ENCODE data around the gene CA12. TPM values are rescaled to one million over a fixed set of nuclear protein-coding genes. Genes with fewer than 3 reads are reported as not detected.

The CA12 gene
- total and polyA plus RNA-seq, 2 of the 8 experiments (the other 6 are each of a cell fraction or from before 2014, with no cell fraction given), result 4.7 to 4.9 TPM

DNA sequence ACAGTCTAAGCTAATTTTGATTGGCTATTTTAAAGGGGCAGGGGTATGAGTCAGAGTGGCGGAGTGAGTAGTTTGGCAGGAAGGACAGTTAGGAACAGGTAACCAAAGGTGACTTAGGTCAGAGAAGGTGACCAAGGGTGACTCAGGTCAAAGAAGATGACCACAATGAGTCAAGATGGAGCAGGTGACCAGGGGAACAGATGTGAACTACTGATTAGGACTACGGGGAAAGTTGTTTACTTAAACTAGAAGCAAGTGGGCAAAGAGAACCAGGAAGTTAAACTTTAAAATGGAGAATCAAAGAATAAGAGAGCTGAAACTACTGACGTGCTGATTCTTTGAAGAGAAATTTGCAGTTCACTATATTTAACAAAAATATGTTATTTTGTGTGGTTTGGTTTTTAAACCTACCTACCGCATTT is 14.1 kb upstream of the CA12 start:
- Histone ChIP-seq H3K18ac (ENCODE audit: extremely low read depth, low read length) (no peak overlapping the region), H3K79me1 (ENCODE audit: low read depth, low read length) (no peaks in the 10 kb centered on the region), H3K4me3 (ENCODE audit: extremely low read depth in 1 of 4, insufficient read depth in 2 of 4, low read depth in 3 of 4, low read length in 4 of 4) (no peak overlapping the region), H3K9ac (replicated peaks in 1 of 4; ENCODE audit: extremely low read depth in 1 of 4, low read depth in 3 of 4, low read length in 3 of 4) (no peak overlapping the region), H3K23ac (ENCODE audit: insufficient read length) (no peak overlapping the region), H3K27me3 (replicated peaks in 1 of 4; ENCODE audit: control insufficient read depth in 3 of 4, extremely low read depth in 1 of 4, insufficient read depth in 3 of 4, low read length in 3 of 4) (peaks cover 5 to 12% (median 8%) of the 10 kb centered on the region in 4 experiments; a peak in 5 of 7 replicates), H3K23me2 (ENCODE audit: low read depth, low read length) (no peaks in the 10 kb centered on the region; the same call in 1 of the 2 replicates), H4K91ac (replicated peaks; ENCODE audit: insufficient read length, low read length) (no peak overlapping the region), H3K14ac (ENCODE audit: insufficient read length) (no peak overlapping the region), H3K4me1 (replicated peaks in 1 of 4; ENCODE audit: control insufficient read depth in 3 of 4, insufficient read depth in 4 of 4, low read length in 3 of 4) (peaks cover 0 to 6% (median 1%) of the 10 kb centered on the region in 4 experiments; a peak in 2 of 7 replicates), H3K56ac (replicated peaks; ENCODE audit: insufficient read length, low read depth, low read length) (no peak overlapping the region), H2BK15ac (ENCODE audit: low read length) (no peak overlapping the region), H2BK20ac (ENCODE audit: low read length) (no peak overlapping the region), H4K5ac (ENCODE audit: insufficient read length, low read depth, low read length) (no peak overlapping the region), H2AFZ (ENCODE audit: low read length) (no peak overlapping the region), H3K36me3 (ENCODE audit: control insufficient read depth in 2 of 4, insufficient read depth in 4 of 4, low read length in 3 of 4) (no peaks in the 10 kb centered on the region), H3K4ac (replicated peaks; ENCODE audit: insufficient read length, low read depth, low read length) (no peak overlapping the region), H3K9me3 (ENCODE audit: insufficient read depth in 2 of 2, low read depth in 1 of 2, low read length in 1 of 2) (no peaks in the 10 kb centered on the region), H2BK5ac (ENCODE audit: low read depth, low read length) (no peak overlapping the region), H3K79me2 (ENCODE audit: control insufficient read depth in 1 of 2, insufficient read depth in 2 of 2, low read length in 2 of 2) (no peaks in the 10 kb centered on the region), H2AK5ac (ENCODE audit: low read depth, low read length) (0 out of 2 replicates have a peak overlapping the region, but pooled peaks have one; percentile 7), H4K8ac (ENCODE audit: extremely low read depth, insufficient read depth, low read length) (no peak overlapping the region), H3K27ac (ENCODE audit: low read depth, low read length) (no peak overlapping the region), H2BK120ac (replicated peaks; ENCODE audit: low read depth, low read length) (no peak overlapping the region), H4K20me1 (replicated peaks in 1 of 2; ENCODE audit: control insufficient read depth in 1 of 2, insufficient read depth in 2 of 2, low read length in 2 of 2) (no peaks in the 10 kb centered on the region), H3K4me2 (ENCODE audit: insufficient read depth in 1 of 2, low read depth in 2 of 2, low read length in 2 of 2) (peak overlapping the region in 1 of 2 experiments; percentile 5; a peak in 1 of 4 replicates), H2BK12ac (ENCODE audit: low read depth, low read length) (no peak overlapping the region)
- ChIA-PET CTCF (ENCODE audit: partially characterized antibody) (interaction anchor here (0.8 to 1.8 kb wide), 8 partner anchors 23 to 107 kb away, joined by 3 to 8 read pairs (median 4); no protein-coding TSS in a partner anchor), POLR2A (ENCODE audit: partially characterized antibody) (interaction anchor here (0.8 to 1.5 kb wide), 2 partner anchors 14 to 87 kb away, joined by 3 to 5 read pairs; partner anchors contain the start of gene CA12)
- TF ChIP-seq KDM4A (IDR thresholded peaks at IDR 0.05; ENCODE audit: low read depth, low read length, severe bottlenecking), result no peak
- no peak for TF ChIP-seq TAF7 (optimal IDR thresholded peaks at IDR 0.05; ENCODE audit: borderline replicate concordance, low read depth, low read length)
- no peak for DNase-seq (ENCODE audit: low read depth in 1 of 2, low spot score in 2 of 2)
- 88% methylated on average over 4 of the region's 4 CpGs; no CpG with 5 or more reads in 1 of the 2 experiments for WGBS, 2 experiments (ENCODE audit: extremely low coverage in 1 of 2, insufficient coverage in 1 of 2, insufficient read length in 1 of 2, insufficient replicate concordance in 2 of 2, low coverage in 1 of 2, low lambda C conversion rate in 2 of 2, missing lambda C conversion rate in 1 of 2)
- FAIRE-seq, result no peak
